HG03025 (cell line): ENCODE results near the gene CD300LB.

Experiments used
- ATAC-seq: cut with Tn5 transposase; IDR thresholded peaks from one replicate; pipeline ENCODE4 v1.9.1; 2021; ENCODE audit warnings: mild to moderate bottlenecking, moderate library complexity; ENCODE audit not compliant: unreplicated experiment, low FRiP score

CD300LB gene

DNA sequence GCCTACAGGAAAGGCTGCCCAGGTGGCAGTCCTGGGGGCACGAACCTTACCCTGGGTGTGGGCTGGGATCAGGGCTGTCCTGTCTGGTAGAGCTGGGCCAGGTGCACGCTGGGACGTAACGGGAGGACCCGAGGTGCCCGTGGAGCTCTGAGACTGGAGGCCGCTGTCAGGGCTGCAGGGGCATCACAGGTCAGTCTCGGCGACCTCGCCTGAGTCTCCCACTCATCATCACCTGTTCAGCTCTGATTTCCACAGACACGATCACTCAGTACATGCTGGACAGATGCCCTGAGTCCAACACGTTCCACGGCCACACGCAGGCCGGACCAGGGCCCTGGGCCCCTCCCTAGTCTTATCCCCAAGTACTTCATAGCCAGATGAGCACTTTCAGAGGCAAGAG is 19.3 kb upstream of the CD300LB start:
- ATAC-seq = no peak

DNA sequence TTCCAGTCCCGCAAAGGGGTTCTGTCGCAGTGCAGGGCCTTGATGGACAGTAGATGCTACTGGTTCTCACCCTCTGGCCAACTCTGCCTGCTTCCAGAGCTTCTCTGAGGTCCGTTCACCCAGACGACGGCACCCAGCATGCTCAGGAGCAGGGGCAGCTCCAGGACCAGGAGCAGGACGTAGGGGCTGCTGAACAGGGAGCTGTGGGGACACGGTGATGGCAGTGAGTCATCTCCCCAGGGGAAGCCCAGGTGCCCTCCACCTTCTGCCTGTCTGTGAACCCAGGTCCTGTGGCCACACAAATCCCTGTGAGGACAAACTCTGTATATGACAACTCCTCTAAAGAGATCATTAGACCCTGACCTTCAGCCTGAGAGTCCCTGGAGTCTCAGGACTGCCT is 18.1 kb upstream of the CD300LB start:
- no peak for ATAC-seq

- ATAC-seq = no peak
Observed at GRCh38 chr17:74547736-74548135, 16.5 kb upstream of the CD300LB start.

DNA sequence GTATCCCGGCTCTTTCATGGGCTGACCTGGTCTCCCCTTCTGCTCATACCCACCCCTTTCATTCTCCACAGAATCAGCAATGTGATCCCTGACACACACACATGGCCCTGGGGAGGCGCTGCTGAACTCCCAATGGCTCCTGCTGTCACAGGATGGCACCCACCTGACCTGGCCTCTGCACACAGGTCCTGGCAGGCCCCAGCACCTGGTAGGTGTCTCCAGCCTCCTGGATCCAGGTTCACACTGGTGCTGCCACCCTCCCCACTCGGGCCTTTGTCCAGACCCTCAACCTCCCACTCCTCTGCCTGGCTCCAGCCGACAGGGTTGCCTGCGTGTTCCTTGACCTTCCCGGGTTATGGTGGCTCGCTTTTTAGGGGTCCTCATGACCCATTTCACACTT is 16.0 kb upstream of the CD300LB start:
- no peak for ATAC-seq

GRCh38 chr17:74546586-74546985 is 15.3 kb upstream of the CD300LB start:
- no peak for ATAC-seq

- no peak for ATAC-seq
Observed at GRCh38 chr17:74545843-74546230, 14.6 kb upstream of the CD300LB start, which contains the start of gene CD300C. Gene CD300C, minus strand, starts transcription at chr17:74546115. Its CDS starts 333 bp downstream, at chr17:74545782.

DNA sequence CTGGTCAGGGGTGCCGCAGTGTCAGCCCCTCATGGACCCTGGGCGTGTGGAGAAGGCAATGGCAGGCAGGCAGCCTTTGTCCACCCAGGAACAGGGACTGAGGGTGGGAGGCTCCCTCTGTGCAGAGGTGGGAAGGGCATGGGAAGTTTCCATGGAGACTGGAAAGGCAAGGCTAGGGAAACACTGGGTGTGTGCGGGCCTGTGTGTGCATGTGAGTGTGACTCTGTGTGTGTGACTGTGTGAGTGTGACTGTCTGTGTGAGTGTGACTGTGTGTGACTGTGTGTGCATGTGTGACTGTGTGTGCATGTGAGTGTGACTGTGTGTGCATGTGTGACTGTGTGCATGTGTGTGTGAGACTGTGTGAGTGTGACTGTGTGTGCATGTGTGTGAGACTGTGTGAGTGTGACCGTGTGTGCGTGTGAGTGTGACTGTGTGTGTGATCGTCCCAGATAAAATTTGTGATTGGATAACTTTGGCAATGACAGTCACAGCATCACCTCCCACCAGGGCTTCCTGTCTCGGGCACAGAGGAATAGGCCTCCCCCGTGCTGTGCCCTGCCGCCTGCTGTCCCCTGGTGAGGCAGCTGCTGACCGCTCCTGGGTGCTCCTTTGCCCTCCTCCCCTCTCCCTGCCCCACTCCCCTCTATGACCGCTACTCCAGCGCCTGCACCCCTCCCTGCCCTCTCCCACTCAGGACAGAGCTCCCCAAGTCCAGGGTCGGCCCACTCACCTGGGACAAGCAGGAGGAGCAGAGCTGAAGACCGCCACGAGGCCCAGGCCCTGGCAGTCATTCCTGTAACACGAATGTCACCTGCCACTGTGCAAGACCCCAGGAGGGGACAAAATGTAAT is 13.9 kb upstream of the CD300LB start:
- no peak for ATAC-seq

GRCh38 chr17:74543891-74544760 is 12.9 kb upstream of the CD300LB start:
- no peak for ATAC-seq

GRCh38 chr17:74543406-74543805 is 12.1 kb upstream of the CD300LB start:
- no peak for ATAC-seq

DNA sequence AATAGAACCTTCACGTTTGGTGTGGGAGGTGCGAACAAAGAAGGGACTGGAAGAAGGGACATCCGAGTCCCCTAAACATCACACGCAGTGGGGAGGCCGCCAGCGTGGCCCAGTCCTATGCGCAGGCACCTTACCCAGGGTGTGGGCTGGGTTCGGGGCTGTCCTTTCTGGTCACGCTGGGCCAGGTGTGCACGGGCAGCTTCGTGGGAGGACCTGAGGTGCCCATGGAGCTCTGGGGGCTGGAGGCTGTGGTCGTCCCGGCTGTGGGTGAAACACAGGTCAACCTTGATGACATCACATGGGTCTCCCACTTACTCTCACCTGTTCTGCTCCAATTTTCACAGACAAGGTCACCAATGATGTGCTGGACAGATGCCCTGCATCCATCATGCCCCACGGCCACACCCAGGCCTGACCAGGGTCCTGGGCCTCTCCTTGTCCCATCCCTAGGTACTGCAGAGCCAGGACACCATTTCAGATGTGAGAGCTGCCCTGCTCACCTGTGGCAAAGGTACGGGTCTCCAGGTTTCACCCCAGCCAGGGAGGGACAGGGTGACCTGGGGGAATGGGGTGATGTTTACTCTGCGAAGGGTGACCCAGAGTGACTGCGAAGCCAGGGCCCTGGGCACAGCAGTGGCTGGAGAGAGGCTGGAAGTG is 11.6 kb upstream of the CD300LB start:
- no peak for ATAC-seq

DNA sequence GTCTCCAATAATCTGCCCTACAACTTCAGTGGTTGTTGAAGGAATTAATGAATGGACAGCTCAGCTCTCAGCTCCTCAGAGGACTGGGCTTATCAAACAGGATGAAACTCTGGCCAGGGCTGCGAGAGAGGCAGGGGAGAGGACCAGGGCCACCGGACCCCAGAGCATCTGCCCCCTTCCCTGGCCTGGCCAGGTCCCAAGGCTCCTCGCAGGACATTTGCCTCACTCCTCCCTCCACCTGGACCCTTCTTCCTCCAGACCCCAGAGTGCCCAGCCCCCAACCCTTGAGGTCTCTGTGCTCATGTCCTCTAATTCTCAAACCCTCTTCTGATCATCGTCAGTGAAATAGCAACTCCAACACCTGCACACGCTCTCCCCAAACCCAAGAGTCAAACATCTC is 10.9 kb upstream of the CD300LB start:
- no peak for ATAC-seq

GRCh38 chr17:74541176-74542111 is 10.2 kb upstream of the CD300LB start:
- ATAC-seq = no peak

GRCh38 chr17:74539281-74539820 is 8.1 kb upstream of the CD300LB start:
- ATAC-seq = no peak

- no peak for ATAC-seq
Observed at GRCh38 chr17:74536890-74537289, 5.6 kb upstream of the CD300LB start.

- ATAC-seq = no peak
Observed at GRCh38 chr17:74532115-74532514, 840 bp upstream of the CD300LB start.

DNA sequence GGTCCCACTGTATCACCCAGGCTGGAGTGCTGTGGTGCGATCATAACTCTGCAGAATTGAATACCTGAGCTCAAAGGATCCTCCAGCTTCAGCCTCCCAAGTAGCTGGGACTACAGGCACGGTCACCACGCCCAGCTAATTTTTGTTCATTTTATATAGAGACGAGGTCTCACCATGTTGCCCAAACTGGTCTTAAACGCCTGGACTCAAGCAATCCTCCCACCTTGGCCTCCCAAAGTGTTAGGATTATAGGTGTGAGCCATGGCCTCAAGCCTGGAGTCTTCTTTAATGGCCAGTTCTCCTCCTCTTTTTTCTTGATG is 484 bp downstream of the CD300LB start:
- ATAC-seq = no peak

DNA sequence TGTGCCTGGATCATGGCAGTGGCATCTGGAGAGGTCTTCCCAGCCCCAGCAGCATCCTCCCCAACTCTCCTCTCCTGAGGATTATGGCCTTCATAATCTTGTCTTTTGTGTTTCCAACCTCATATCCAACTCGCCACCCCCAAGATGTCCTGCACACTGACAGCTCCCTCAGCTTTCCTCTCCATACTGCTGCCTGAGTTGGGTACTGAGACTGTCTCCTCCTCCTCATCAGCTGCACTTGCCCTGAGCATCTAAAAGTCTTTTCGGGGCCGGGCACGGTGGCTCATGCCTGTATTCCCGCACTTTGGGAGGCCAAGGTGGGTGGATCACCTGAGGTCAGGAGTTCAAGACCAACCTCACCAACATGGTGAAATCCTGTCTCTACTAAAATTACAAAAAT is 2.0 kb downstream of the CD300LB start:
- ATAC-seq = no peak

- ATAC-seq = no peak
Observed at GRCh38 chr17:74528491-74529199, 2.6 kb downstream of the CD300LB start.

- ATAC-seq = no peak
Observed at GRCh38 chr17:74527756-74528155, 3.5 kb downstream of the CD300LB start.
